Stimulated activated CD8-positive, alpha-beta memory T cell treated with anti-CD3 and anti-CD28 coated beads, Interleukin-4, amount 100 ng/mL, for 48 hours (primary cell): ENCODE data around the gene TSPOAP1.

Source experiments
- DNase-seq: peaks from one replicate; pipeline ENCODE4 v3.0.0-alpha.2; 2020

Gene TSPOAP1

GRCh38 chr17:58328195-58329034, at the start of gene TSPOAP1:
Gene TSPOAP1, minus strand, starts transcription at chr17:58328795. Its CDS starts 875 bp downstream, at chr17:58327920.
- peak; percentile 93 for DNase-seq

GRCh38 chr17:58377661-58378060, 49.1 kb upstream of the TSPOAP1 start:
- no peak for DNase-seq

GRCh38 chr17:58377093-58377601, 48.6 kb upstream of the TSPOAP1 start:
- DNase-seq, result no peak

GRCh38 chr17:58376472-58377000, 47.9 kb upstream of the TSPOAP1 start:
- DNase-seq, result no peak

GRCh38 chr17:58375811-58376210, 47.2 kb upstream of the TSPOAP1 start:
- DNase-seq, result no peak

GRCh38 chr17:58375256-58375655, 46.7 kb upstream of the TSPOAP1 start:
- no peak for DNase-seq

- no peak for DNase-seq
These were observed 45.3 kb upstream of the TSPOAP1 start for GRCh38 chr17:58373923-58374322.

GRCh38 chr17:58373003-58373402, 44.4 kb upstream of the TSPOAP1 start:
- no peak for DNase-seq

GRCh38 chr17:58371300-58371950, 42.8 kb upstream of the TSPOAP1 start:
- DNase-seq, result no peak

- no peak for DNase-seq
These were observed 42.1 kb upstream of the TSPOAP1 start for GRCh38 chr17:58370716-58371115.

- no peak for DNase-seq
These were observed 41.7 kb upstream of the TSPOAP1 start for GRCh38 chr17:58370309-58370708.

- no peak for DNase-seq
These were observed 40.8 kb upstream of the TSPOAP1 start for GRCh38 chr17:58369214-58370031.

GRCh38 chr17:58368860-58369213, 40.2 kb upstream of the TSPOAP1 start:
- DNase-seq, result no peak

- no peak for DNase-seq
These were observed 38.9 kb upstream of the TSPOAP1 start for GRCh38 chr17:58367461-58367860.

- no peak for DNase-seq
These were observed 37.5 kb upstream of the TSPOAP1 start for GRCh38 chr17:58365980-58366595.

- no peak for DNase-seq
These were observed 36.8 kb upstream of the TSPOAP1 start for GRCh38 chr17:58365185-58365979.

- no peak for DNase-seq
These were observed 35.8 kb upstream of the TSPOAP1 start for GRCh38 chr17:58364270-58364942.

- no peak for DNase-seq
These were observed 35.0 kb upstream of the TSPOAP1 start for GRCh38 chr17:58363457-58364185.

- no peak for DNase-seq
These were observed 33.9 kb upstream of the TSPOAP1 start for GRCh38 chr17:58362368-58363014.
